Measurements from ENCODE around the gene FHIT.
A peak's percentile ranks its signal among the peaks of the same experiment; 100 is the strongest.
"Not testable (repeated sequence)": the region's sequence is repeated elsewhere in the genome, so short reads cannot be mapped to it uniquely, and the experiment has no call there.

FHIT gene

GRCh38 chr3:60551455-60552209 is 699.6 kb downstream of the FHIT start:
- no peak for TF ChIP-seq CTCF (IDR thresholded peaks at IDR 0.05; ENCODE audit: borderline replicate concordance, control extremely low read depth, extremely low read depth, insufficient read depth, missing control alignments)
- DNase-seq (ENCODE audit: low spot score): no peak
- in situ Hi-C loops (cut with MboI; ENCODE audit: low sequenced_read_pairs, unreplicated experiment): no loop called here

- no peak for TF ChIP-seq CTCF (IDR thresholded peaks at IDR 0.05; ENCODE audit: borderline replicate concordance, control extremely low read depth, extremely low read depth, insufficient read depth, missing control alignments)
- no peak for DNase-seq (ENCODE audit: low spot score)
- in situ Hi-C loops (cut with MboI; ENCODE audit: low sequenced_read_pairs, unreplicated experiment): no loop called here
Measured at GRCh38 chr3:60549863-60550262, 701.4 kb downstream of the FHIT start.

GRCh38 chr3:60542995-60543394 is 708.3 kb downstream of the FHIT start:
- in situ Hi-C loops (cut with MboI; ENCODE audit: low sequenced_read_pairs, unreplicated experiment): no loop called here
- DNase-seq (ENCODE audit: low spot score): no peak

GRCh38 chr3:60539394-60539793 is 711.9 kb downstream of the FHIT start:
- DNase-seq (ENCODE audit: low spot score); in situ Hi-C loops (cut with MboI; ENCODE audit: low sequenced_read_pairs, unreplicated experiment): not testable (repeated sequence)

More at GRCh38 chr3:60542995-60543394, 708.3 kb downstream of the FHIT start:
- no peak for TF ChIP-seq CTCF (IDR thresholded peaks at IDR 0.05; ENCODE audit: borderline replicate concordance, control extremely low read depth, extremely low read depth, insufficient read depth, missing control alignments)

GRCh38 chr3:60536420-60536819 is 714.8 kb downstream of the FHIT start:
- in situ Hi-C loops (cut with MboI; ENCODE audit: low sequenced_read_pairs, unreplicated experiment): no loop called here
- TF ChIP-seq CTCF (IDR thresholded peaks at IDR 0.05; ENCODE audit: borderline replicate concordance, control extremely low read depth, extremely low read depth, insufficient read depth, missing control alignments): no peak
- DNase-seq (ENCODE audit: low spot score): peak; percentile 30

GRCh38 chr3:60531759-60532158 is 719.5 kb downstream of the FHIT start:
- in situ Hi-C loops (cut with MboI; ENCODE audit: low sequenced_read_pairs, unreplicated experiment): no loop called here
- no peak for TF ChIP-seq CTCF (IDR thresholded peaks at IDR 0.05; ENCODE audit: borderline replicate concordance, control extremely low read depth, extremely low read depth, insufficient read depth, missing control alignments)
- no peak for DNase-seq (ENCODE audit: low spot score)

GRCh38 chr3:60528651-60529050 is 722.6 kb downstream of the FHIT start:
- no peak for DNase-seq (ENCODE audit: low spot score)
- no peak for TF ChIP-seq CTCF (IDR thresholded peaks at IDR 0.05; ENCODE audit: borderline replicate concordance, control extremely low read depth, extremely low read depth, insufficient read depth, missing control alignments)
- in situ Hi-C loops (cut with MboI; ENCODE audit: low sequenced_read_pairs, unreplicated experiment): no loop called here
